Hepatocyte (in vitro differentiated cells): ENCODE measurements around the gene SLC1A1. TPM values are rescaled to one million over a fixed set of nuclear protein-coding genes. Genes with fewer than 3 reads are reported as not detected.

ENCODE experiments used
- DNase-seq: peaks from one replicate; pipeline ENCODE4 v3.0.0-alpha.2; 2016; ENCODE audit warnings: low spot score
- H2AFZ ChIP-seq: fragments of 200-600 bp; sonication (generic); 2 replicates; pipeline ENCODE4 v1.6.0; 2016; ENCODE audit warnings: antibody characterized with exemption, mild to moderate bottlenecking
- H3K27ac ChIP-seq: fragments of 200-600 bp; sonication (generic); 2 replicates; pipeline ENCODE4 v1.5.1; 2016; ENCODE audit warnings: mild to moderate bottlenecking
- H3K27me3 ChIP-seq: fragments of 200-600 bp; sonication (generic); 2 replicates; pipeline ENCODE4 v1.6.1; 2016
- H3K36me3 ChIP-seq: fragments of 200-600 bp; sonication (generic); replicated peaks from 2 replicates; pipeline ENCODE4 v1.5.1; 2016; ENCODE audit warnings: low read depth; ENCODE audit not compliant: insufficient read depth
- H3K4me1 ChIP-seq: fragments of 200-600 bp; sonication (generic); 2 replicates; pipeline ENCODE4 v1.5.1; 2016; ENCODE audit warnings: mild to moderate bottlenecking, moderate library complexity; ENCODE audit not compliant: insufficient read depth
- H3K4me2 ChIP-seq: fragments of 200-600 bp; sonication (generic); 2 replicates; pipeline ENCODE4 v1.6.0; 2016
- H3K4me3 ChIP-seq: fragments of 200-600 bp; sonication (generic); 2 replicates; pipeline ENCODE4 v1.5.1; 2016; ENCODE audit warnings: mild to moderate bottlenecking
- H3K79me2 ChIP-seq: fragments of 200-600 bp; sonication (generic); 2 replicates; pipeline ENCODE4 v1.6.0; 2017; ENCODE audit warnings: mild to moderate bottlenecking
- H3K9me2 ChIP-seq: fragments of 200-600 bp; sonication (generic); replicated peaks from 2 replicates; pipeline ENCODE4 v1.6.0; 2017; ENCODE audit warnings: mild to moderate bottlenecking; ENCODE audit not compliant: insufficient read depth
- H3K9me3 ChIP-seq: fragments of 200-600 bp; sonication (generic); 2 replicates; pipeline ENCODE4 v1.5.1; 2016; ENCODE audit warnings: low read depth, mild to moderate bottlenecking
- H4K20me1 ChIP-seq: fragments of 200-600 bp; sonication (generic); 2 replicates; pipeline ENCODE4 v1.6.0; 2016; ENCODE audit warnings: mild to moderate bottlenecking; ENCODE audit not compliant: insufficient read depth, poor library complexity, severe bottlenecking
- CTCF ChIP-seq: fragments of 200-600 bp; sonication (generic); IDR thresholded peaks from 2 replicates; pipeline ENCODE4 v1.5.1; 2016; ENCODE audit warnings: antibody characterized with exemption, mild to moderate bottlenecking; ENCODE audit not compliant: poor library complexity
- EZH2 ChIP-seq: fragments of 200-600 bp; sonication (generic); IDR thresholded peaks from 2 replicates; pipeline ENCODE4 v1.6.1; 2016; ENCODE audit warnings: antibody characterized with exemption, mild to moderate bottlenecking, borderline replicate concordance
- EZH2phosphoT487 ChIP-seq: fragments of 200-600 bp; sonication (generic); IDR thresholded peaks from one replicate; pipeline ENCODE4 v1.6.1; 2018; ENCODE audit warnings: antibody characterized with exemption, mild to moderate bottlenecking, low read depth, moderate library complexity; ENCODE audit not compliant: unreplicated experiment, severe bottlenecking
- WGBS: methylation state at CpG from one replicate; pipeline ENCODE4 v1.1.6; 2016; ENCODE audit warnings: low lambda C conversion rate; ENCODE audit errors: missing lambda C conversion rate; 5-methylcytosine and 5-hydroxymethylcytosine counted together
- polyA plus RNA-seq: library from polyadenylated mRNA; unstranded; fragments of >200 nt; fragmentation: Nextera tagmentation; extraction: Ambion mirVana; gene quantifications from 2 replicates; pipeline ENCODE4 v1.2.1, GENCODE V29; 2016
- total RNA-seq: library from RNA; depleted of rRNA; stranded (reverse); fragments of >200 nt; gene quantifications from 2 replicates; pipeline ENCODE4 v1.2.3, GENCODE V29; 2014

SLC1A1 gene
- total and polyA plus RNA-seq, 2 experiments from 2014 or later = 36.1 to 50.7 TPM

- Histone ChIP-seq H3K27ac (no peak overlapping the region), H2AFZ (no peak overlapping the region), H3K4me1 (no peaks in the 10 kb centered on the region), H3K9me3 (no peaks in the 10 kb centered on the region), H3K9me2 (no peaks in the 10 kb centered on the region), H3K4me3 (no peak overlapping the region), H3K4me2 (no peak overlapping the region), H3K79me2 (no peaks in the 10 kb centered on the region), H3K27me3 (no peaks in the 10 kb centered on the region), H3K36me3 (no peaks in the 10 kb centered on the region), H4K20me1 (no peaks in the 10 kb centered on the region)
- TF ChIP-seq CTCF = no peak
- TF ChIP-seq EZH2 = no peak
- no peak for DNase-seq
- WGBS = 88% methylated on average over 3 of the region's 3 CpGs
These were observed 129.9 kb downstream of the SLC1A1 start for GRCh38 chr9:4620057-4620765.

DNA sequence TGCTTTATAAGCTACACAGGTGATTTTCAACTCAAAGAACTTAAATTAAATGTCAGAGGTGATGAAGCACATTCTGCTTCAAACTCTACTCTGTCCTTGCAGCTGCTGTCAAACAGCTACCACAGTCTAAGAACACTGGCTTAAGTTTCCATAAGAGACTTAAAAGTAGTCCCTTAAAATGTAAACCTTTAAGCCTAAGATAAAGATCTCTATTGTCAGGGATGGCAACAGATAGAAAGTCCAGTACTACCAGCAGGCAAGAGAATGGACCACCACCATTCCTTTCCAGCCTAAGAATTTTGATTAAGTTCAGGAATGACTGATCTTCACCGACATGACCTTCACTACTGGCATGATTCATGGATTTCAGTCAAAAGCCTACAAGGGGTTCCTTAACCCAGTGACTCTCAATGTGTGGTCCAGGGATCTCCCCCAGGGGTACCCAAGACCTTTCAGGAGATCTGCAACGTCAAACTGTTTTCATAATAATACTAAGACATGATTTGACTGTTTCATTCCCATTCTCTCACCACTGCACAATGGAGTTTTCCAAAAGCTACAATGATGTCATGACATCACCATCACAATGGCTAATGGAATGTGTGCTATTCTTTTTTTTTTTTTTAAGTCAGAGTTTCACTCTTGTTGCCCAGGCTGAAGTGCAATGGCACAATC lies 130.8 kb downstream of the SLC1A1 start:
- no peaks in the 10 kb centered on the region for H4K20me1 ChIP-seq
- H3K79me2 ChIP-seq = no peaks in the 10 kb centered on the region
- DNase-seq = no peak
- no peaks in the 10 kb centered on the region for H3K27me3 ChIP-seq
- no peak overlapping the region for H2AFZ ChIP-seq
- no peak overlapping the region for H3K4me2 ChIP-seq
- no peaks in the 10 kb centered on the region for H3K36me3 ChIP-seq
- no peak overlapping the region for H3K27ac ChIP-seq
- no peaks in the 10 kb centered on the region for H3K4me1 ChIP-seq
- H3K9me2 ChIP-seq = no peaks in the 10 kb centered on the region
- WGBS = 60% methylated on average over 2 of the region's 2 CpGs
- no peaks in the 10 kb centered on the region for H3K9me3 ChIP-seq
- H3K4me3 ChIP-seq = no peak overlapping the region
- no peak for TF ChIP-seq EZH2phosphoT487

- H3K9me2 ChIP-seq = peaks cover 2% of the 10 kb centered on the region
These were observed 131.7 kb downstream of the SLC1A1 start for GRCh38 chr9:4622016-4622415.

More at GRCh38 chr9:4622016-4622415, 131.7 kb downstream of the SLC1A1 start:
- Histone ChIP-seq H3K9me3 (no peaks in the 10 kb centered on the region), H4K20me1 (no peaks in the 10 kb centered on the region), H3K27me3 (no peaks in the 10 kb centered on the region), H3K4me3 (no peak overlapping the region), H3K4me2 (no peak overlapping the region), H3K36me3 (no peaks in the 10 kb centered on the region), H3K27ac (no peak overlapping the region), H2AFZ (no peak overlapping the region), H3K4me1 (no peaks in the 10 kb centered on the region), H3K79me2 (no peaks in the 10 kb centered on the region)
- DNase-seq = no peak
- 80% methylated on average over 10 of the region's 10 CpGs for WGBS
- TF ChIP-seq EZH2 (no peak), EZH2phosphoT487 (no peak), CTCF (no peak)
